GM13976 (cell line): ENCODE results near the gene EI24.

Source experiments
- DNase-seq: peaks from one replicate; pipeline ENCODE4 v3.0.0; 2012; ENCODE audit warnings: low spot score
- in situ Hi-C: fragments of 300-500 bp; cut with MboI; formaldehyde crosslinking; loops from one replicate; pipeline ENCODE4 v1.12.0; 2022; ENCODE audit warnings: low sequenced_read_pairs, mixed read lengths, inconsistent platforms; ENCODE audit not compliant: unreplicated experiment
- TF ChIP-seq, protein P1 (sequence below): IDR thresholded peaks from 2 replicates; pipeline ENCODE4 v1.5.1; 2012; ENCODE audit warnings: borderline replicate concordance, mild to moderate bottlenecking; ENCODE audit not compliant: insufficient read depth; ENCODE audit errors: extremely low read depth, missing control alignments, control extremely low read depth

EI24 gene

DNA sequence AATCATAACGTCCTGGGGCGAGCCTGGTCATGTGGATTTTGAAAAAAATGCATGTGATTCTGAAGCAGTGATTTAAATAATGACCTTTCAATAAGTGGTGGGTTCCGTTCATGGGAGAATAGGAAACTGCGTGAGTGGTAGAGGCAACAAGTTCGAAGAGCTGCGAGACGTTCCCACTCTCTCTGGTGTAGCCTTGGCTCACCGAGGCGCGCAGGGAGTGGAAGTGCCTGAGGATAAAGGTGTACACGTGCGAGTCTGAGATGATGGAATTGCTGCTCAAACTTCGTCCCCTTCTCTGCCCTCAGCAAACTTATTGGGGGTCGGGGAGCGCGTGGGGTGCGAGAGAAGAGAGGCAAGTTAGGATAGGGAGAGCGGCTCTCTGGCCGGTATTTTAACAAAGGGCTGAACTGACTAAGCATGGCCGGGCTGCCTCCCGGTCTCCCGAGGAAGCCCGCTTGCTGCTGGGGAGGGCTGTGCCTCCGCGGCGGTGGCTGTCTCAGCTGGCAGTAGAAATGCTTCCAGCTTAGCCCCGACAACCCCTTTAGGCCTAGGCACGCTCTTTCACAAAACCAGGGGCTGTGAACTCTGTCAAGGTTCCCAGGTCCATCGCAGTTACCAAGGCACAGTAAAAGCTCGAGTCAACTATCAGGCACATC lies 22.5 kb downstream of the EI24 start:
- TF ChIP-seq, protein P1, sequence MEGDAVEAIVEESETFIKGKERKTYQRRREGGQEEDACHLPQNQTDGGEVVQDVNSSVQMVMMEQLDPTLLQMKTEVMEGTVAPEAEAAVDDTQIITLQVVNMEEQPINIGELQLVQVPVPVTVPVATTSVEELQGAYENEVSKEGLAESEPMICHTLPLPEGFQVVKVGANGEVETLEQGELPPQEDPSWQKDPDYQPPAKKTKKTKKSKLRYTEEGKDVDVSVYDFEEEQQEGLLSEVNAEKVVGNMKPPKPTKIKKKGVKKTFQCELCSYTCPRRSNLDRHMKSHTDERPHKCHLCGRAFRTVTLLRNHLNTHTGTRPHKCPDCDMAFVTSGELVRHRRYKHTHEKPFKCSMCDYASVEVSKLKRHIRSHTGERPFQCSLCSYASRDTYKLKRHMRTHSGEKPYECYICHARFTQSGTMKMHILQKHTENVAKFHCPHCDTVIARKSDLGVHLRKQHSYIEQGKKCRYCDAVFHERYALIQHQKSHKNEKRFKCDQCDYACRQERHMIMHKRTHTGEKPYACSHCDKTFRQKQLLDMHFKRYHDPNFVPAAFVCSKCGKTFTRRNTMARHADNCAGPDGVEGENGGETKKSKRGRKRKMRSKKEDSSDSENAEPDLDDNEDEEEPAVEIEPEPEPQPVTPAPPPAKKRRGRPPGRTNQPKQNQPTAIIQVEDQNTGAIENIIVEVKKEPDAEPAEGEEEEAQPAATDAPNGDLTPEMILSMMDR = no peak
- peak; percentile 43 for DNase-seq
- in situ Hi-C loops = no loop called here

DNA sequence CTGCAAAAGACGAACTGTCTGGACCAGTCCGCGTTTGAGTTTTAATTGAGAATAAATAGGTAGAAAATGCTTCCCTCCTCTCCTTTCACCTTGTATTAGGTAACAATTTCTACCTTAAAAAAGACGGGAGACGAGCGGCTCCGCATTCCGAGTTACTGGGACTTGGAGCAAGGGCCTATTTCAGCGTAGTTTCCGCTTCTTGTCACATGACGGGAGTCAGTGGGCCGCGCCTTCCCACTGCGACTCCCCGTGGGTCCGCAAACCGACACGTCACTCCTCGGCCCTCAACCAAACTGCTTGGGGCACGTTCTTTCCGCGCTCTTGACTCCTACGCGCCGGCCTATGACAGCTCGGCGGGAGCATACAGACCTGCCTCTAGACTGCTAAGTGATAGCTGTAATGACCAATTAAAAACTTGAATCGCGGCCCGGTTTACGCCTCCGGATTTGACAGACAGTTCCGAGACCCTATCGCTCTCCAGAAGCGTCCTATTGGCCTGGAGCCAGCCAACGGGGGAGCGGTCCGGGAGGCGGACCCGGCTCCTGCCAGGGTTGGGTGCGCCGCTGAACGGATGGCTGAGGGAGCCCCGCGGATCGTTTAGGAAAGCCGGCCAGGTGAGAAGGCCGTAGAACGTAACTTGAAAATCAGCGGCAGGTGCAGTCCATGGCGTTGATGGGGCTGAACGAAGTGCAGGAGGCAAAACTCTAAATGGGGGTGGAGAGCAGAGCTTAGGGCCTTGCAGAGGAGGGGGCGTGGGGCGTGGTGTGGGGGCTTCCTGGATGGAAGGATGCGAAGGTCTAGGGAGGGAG lies 23.2 kb downstream of the EI24 start, which contains the start of gene STT3A:
Gene STT3A, plus strand, starts transcription at position 548 of the 809 bp plus-strand sequence. CDS start 3,064 bp downstream, outside the sequence.
- TF ChIP-seq, protein P1 = no peak
- in situ Hi-C loops = no loop called here
- DNase-seq = peak; percentile 96

GRCh38 chr11:125593114-125593820 lies 24.0 kb downstream of the EI24 start:
- in situ Hi-C loops = no loop called here
- DNase-seq = no peak
- TF ChIP-seq, protein P1 = no peak

DNA sequence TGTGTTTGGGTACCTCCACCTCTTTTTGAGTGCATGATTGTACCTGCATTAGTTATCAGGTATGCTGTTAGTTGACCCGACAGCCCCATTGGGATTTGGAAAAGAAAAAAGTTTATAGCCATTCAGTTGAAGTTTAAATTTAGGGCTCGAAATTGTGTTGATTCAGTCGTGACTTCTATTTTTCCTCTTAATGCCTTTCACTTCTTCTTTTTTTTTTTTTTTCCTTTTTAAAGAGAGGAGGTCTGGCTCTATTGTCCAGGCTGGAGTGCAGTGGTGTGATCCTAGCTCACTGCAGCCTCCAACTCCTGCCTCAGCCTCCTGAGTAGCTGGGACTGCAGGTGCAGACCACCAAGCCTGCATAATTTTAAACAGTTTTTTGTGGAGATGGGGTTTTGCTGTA lies 25.7 kb downstream of the EI24 start:
- in situ Hi-C loops = no loop called here
- no peak for DNase-seq
- TF ChIP-seq, protein P1 = no peak

- TF ChIP-seq, protein P1 = no peak
- no peak for DNase-seq
- in situ Hi-C loops = no loop called here
Measured at GRCh38 chr11:125600663-125601062, 31.4 kb downstream of the EI24 start.

GRCh38 chr11:125603207-125603606 lies 33.9 kb downstream of the EI24 start:
- in situ Hi-C loops = no loop called here
- TF ChIP-seq, protein P1 = no peak
- no peak for DNase-seq
